HFF-Myc (cell line): Measurements from ENCODE around the gene EPSTI1.

Experiments used
- DNase-seq: peaks from one replicate; pipeline ENCODE4 v3.0.0-alpha.2; 2011; ENCODE audit warnings: low read depth; ENCODE audit errors: extremely low read depth
- H3K4me3 ChIP-seq: replicated peaks from 2 replicates; pipeline ENCODE4 v1.5.1; 2011; ENCODE audit warnings: low read depth, mild to moderate bottlenecking, control low read depth, low read length
- TF ChIP-seq, protein P1 (sequence below): IDR thresholded peaks from 2 replicates; pipeline ENCODE4 v1.5.1; 2012; ENCODE audit warnings: mild to moderate bottlenecking, low read depth, low read length, control low read depth; ENCODE audit errors: missing control alignments

Gene EPSTI1

DNA sequence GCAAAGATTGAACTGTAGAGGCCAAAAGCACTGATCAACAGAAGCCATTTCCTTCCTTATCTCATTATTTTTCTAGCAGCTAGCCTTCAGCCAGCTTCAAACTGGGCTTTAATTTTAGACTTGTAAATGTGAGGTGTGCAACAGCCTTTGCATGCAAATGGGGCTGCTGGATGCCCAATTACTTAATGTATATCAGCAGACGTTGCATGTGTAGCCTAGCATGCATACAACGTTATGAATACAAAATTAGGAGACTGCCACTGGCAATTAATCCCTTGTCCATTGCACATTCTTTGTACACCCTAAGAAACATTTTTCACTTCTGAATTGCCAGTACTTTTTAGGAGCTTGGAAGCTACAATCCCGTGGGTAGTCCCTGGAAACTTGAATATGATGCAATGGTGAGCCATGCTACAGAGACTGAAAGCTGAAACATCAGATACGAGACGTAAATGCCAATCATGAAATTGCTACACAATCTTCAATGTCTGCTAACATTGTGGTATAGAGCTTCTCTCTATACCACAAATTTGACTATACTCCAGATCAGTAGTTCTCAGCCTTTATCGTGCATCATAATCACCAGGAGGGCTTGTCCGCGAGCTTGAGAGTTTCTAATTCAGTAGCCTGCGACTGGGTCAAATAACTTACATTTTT, 20.2 kb downstream of the EPSTI1 start:
- H3K4me3 ChIP-seq = no peak overlapping the region
- TF ChIP-seq, protein P1, sequence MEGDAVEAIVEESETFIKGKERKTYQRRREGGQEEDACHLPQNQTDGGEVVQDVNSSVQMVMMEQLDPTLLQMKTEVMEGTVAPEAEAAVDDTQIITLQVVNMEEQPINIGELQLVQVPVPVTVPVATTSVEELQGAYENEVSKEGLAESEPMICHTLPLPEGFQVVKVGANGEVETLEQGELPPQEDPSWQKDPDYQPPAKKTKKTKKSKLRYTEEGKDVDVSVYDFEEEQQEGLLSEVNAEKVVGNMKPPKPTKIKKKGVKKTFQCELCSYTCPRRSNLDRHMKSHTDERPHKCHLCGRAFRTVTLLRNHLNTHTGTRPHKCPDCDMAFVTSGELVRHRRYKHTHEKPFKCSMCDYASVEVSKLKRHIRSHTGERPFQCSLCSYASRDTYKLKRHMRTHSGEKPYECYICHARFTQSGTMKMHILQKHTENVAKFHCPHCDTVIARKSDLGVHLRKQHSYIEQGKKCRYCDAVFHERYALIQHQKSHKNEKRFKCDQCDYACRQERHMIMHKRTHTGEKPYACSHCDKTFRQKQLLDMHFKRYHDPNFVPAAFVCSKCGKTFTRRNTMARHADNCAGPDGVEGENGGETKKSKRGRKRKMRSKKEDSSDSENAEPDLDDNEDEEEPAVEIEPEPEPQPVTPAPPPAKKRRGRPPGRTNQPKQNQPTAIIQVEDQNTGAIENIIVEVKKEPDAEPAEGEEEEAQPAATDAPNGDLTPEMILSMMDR = no peak
- no peak for DNase-seq

GRCh38 chr13:42970824-42971690, 21.0 kb downstream of the EPSTI1 start:
- no peak overlapping the region for H3K4me3 ChIP-seq
- peak; percentile 12 for DNase-seq
- TF ChIP-seq, protein P1 = peak; percentile 72

DNA sequence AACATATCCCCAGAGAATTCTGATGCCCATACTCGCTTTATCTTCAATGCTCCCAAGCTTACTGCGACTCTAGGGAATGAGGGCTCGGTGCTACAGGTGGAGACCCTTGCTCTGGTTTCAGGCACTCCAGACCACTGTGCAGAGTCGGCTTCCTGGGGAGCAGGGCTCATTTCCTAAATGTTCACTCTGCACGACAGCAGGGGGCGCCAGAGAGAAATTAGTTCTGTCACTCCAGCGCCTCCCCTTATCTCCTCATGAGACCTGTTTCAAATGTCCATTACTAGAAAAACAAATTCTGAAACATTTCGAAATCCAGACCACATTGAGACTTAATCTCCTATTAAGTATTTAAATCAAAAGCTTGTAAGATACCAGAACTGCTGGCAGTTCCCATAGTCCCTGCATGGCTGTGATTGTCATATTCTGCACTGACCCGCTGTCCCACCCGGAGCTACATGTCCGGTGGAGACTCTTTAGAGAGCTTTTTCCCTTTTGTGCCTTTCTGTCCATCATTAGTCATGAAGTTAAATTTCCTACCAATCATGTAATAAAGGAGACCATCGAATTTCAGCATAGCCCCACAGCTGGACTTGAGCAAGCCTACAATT, 22.4 kb downstream of the EPSTI1 start:
- no peak overlapping the region for H3K4me3 ChIP-seq

DNA sequence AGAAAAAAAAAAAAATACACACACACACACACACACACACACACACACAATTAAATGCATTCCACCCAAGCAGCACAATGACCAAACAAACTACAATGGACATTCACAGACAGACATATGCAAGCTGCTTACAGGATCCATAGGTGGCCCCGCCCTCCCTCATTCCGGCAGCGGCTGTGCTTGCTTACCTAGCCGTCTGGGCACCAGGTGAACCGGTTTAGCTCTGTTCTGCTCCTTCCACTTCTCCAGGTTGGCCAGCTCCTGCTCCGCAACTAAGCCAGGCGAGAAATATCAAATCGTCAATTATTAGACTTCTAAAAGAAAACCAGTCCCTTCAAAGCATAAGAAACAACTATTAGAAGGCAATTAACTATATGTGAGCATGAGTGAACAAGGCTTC, 23.1 kb downstream of the EPSTI1 start:
- TF ChIP-seq, protein P1 = no peak
- DNase-seq = no peak
- no peak overlapping the region for H3K4me3 ChIP-seq

More for the DNA sequence above, 22.4 kb downstream of the EPSTI1 start:
- TF ChIP-seq, protein P1 = peak; percentile 79
- DNase-seq = peak; percentile 33

DNA sequence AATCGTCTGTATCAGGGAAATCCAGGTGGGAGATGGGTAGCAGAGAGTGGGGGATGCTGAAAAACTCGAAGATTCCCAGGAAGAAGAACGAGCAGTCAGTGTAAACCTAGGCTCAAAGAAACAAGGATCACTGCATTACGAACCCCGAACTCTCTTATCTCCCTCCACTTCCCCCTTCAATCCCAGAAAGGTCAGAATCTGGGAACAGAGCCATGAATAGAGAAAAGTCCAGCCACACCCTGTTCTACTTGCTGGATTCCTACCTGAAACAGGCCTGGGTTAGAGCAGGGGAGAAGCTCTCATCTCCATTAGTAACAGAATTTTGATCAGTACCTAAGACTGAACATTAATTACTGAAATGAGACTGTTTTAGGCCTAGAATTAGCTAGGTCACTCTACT, 24.4 kb downstream of the EPSTI1 start:
- no peak for DNase-seq
- H3K4me3 ChIP-seq = no peak overlapping the region
- TF ChIP-seq, protein P1 = no peak

DNA sequence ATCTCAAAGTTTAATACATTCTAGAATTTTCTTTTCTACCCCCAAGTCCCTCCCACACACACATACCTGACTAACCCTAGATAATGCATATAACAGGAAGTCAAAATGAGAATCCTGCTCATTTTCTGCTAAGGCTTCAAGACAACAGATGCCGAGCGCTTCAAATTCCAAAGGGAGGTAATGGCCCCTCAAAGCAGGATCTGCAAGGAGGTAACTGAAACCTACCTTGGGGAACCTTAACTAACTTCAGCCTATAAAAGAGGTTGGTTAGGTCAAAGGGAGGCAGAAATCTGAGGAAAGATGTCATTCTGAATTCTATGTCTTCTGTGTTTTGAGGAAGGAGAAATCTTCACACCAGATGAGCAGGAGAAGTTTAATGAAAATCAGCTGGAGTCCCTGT, 26.8 kb downstream of the EPSTI1 start:
- DNase-seq = no peak
- TF ChIP-seq, protein P1 = no peak
- H3K4me3 ChIP-seq = no peak overlapping the region
